ENCODE data around the gene ZNF709.

GRCh38 chr19:12448808-12449207 is 35.8 kb downstream of the ZNF709 start:
- TF ChIP-seq, protein P1, sequence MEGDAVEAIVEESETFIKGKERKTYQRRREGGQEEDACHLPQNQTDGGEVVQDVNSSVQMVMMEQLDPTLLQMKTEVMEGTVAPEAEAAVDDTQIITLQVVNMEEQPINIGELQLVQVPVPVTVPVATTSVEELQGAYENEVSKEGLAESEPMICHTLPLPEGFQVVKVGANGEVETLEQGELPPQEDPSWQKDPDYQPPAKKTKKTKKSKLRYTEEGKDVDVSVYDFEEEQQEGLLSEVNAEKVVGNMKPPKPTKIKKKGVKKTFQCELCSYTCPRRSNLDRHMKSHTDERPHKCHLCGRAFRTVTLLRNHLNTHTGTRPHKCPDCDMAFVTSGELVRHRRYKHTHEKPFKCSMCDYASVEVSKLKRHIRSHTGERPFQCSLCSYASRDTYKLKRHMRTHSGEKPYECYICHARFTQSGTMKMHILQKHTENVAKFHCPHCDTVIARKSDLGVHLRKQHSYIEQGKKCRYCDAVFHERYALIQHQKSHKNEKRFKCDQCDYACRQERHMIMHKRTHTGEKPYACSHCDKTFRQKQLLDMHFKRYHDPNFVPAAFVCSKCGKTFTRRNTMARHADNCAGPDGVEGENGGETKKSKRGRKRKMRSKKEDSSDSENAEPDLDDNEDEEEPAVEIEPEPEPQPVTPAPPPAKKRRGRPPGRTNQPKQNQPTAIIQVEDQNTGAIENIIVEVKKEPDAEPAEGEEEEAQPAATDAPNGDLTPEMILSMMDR (IDR thresholded peaks at IDR 0.05): no peak
- no peak for TF ChIP-seq POLR2A (IDR thresholded peaks at IDR 0.05)

All from thyroid gland (tissue), 4 donors.